ENCODE data around the gene SPON1. TPM values are rescaled to one million over a fixed set of nuclear protein-coding genes. Genes with fewer than 3 reads are reported as not detected.
A peak's percentile ranks its signal among the peaks of the same experiment; 100 is the strongest.
"Not testable (repeated sequence)": the region's sequence is repeated elsewhere in the genome, so short reads cannot be mapped to it uniquely, and the experiment has no call there.

The SPON1 gene
- total RNA-seq, 1 donor from 2014 or later = 0.47 TPM

DNA sequence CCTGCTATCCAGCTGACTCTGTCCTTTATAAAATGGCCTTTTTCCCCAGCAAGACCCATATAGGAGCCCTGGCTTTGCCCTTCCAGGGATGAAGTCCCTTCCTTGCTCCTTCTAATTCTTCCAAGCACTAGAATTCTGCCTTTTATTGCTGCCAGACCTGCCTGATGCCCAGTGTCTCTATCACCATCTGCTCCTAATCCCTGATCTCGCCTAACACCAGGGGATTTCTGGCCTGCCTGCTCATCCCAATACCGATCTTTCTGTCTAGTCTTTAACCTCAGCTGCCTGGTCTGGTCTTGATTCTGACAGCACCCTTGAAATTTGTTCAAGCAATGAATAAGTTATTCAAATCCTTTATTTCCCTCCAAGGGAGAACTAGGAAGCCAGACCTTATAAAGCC is 150.2 kb downstream of the SPON1 start:
- no peak for DNase-seq (ENCODE audit: extremely low read depth, low read depth, low spot score)

DNA sequence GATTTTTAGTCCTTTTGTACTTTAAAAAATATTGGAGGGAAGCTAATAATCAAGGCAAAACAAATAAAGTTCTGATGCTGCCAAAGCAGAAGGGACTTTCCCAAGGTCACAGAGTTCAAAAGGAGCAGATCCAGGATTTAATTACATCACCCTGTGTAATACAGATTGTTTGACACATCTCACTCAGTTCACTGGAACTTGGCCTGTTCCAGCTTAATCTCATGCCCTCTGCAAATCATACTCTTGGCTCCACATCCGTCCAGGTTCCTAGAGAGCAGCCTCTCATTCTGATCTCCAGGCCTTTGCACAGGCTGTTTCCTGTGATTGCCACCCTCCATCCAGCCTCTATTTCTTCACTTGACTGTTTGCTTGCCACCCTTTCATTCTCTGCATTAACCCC is 151.7 kb downstream of the SPON1 start:
- no peak for DNase-seq (ENCODE audit: extremely low read depth, low read depth, low spot score)

DNA sequence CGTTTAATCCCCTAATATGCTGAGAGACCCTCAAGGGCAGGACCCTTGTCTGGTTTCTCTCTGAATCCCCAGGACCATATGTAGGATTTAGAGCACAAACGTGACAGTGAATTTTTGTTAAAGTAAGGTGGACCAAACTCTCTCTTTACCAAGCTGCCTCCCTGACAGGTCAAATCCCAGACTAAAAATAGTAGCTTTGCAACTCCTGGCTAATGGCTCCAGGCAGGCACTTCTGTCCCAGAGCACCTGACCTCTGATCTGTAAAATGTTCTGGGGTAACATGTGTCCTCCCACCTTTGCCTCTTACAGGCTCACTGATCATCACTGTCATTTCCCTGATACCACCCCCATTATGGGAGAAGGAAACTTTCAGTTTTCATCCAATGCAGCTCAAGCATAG is 152.3 kb downstream of the SPON1 start:
- DNase-seq (ENCODE audit: extremely low read depth, low read depth, low spot score) = no peak

DNA sequence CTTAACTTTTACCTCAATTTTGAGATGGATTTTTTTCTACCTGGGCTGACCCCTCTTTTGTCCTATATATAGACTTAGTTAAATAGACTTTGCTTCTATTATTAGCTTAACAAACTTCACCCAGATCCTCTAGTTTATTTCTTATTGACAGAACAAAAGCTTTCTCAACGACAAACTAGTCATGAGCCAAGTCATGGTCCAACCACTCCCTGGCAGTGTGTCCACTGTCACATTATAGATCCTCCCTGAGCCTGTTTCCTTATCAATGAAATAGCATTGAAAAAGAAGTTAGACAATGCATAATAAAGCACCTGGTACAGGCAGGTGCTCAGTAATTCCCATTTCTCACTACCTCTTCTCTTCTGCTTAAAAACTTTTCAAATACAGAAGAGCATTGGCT is 155.1 kb downstream of the SPON1 start:
- DNase-seq (ENCODE audit: extremely low read depth, low read depth, low spot score) = no peak

DNA sequence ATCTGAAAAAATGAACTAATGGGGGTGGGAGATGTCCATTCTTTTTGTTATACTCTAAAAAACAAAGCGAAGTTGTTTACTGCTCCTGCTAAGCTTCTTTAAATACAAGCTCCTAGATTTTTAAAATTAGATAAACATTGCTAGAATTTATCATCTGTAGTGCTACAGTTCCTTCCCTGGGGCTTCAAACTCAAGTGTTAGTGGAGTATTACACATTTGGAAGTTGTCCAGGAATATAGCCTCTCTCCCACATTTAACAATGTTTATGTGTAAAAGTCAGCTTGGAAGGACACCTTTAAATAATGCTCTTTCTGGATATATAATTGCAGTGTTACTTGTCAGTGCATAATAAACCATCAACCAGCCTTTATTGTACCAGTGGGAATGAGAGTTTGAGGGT is 155.5 kb downstream of the SPON1 start:
- DNase-seq (ENCODE audit: extremely low read depth, low read depth, low spot score) = no peak

DNA sequence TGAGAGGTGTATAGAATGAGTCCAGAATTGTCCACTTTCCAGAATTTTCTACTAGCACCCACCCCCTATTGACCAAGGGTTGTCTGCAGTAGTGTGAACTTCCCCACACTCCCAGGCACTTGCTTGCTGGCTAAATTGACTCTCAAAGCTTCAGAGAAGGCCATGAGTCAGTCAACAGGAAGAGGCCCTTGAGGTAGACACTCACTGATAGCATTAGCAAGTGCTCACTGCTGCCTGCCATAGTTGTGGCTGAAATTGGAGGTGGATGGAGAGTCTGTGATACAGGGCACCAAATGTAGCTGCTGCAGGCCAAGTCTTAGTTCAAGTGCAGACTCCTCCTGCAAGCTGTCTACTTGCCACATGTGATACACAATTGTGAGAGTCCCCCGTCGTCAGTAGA is 156.8 kb downstream of the SPON1 start:
- no peak for DNase-seq (ENCODE audit: extremely low read depth, low read depth, low spot score)

DNA sequence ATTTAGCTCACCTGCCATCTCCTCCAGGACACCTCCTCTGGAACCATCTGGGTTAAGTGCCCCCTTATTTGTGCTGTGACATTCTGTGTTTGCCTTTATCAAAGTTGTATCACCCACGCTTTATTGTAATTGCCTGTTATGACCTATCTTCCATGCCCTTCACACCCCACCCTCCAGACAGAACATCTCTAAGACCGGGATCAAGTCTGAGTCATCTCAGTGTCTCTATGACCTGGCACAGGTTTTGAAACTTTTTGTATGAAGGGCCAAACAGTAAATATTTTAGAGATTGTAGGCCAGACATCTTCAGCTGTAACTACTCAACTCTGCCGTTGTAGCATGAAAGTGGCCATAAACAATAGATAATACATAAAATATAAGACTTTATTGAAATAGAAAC is 161.8 kb downstream of the SPON1 start:
- no peak for DNase-seq (ENCODE audit: extremely low read depth, low read depth, low spot score)

DNA sequence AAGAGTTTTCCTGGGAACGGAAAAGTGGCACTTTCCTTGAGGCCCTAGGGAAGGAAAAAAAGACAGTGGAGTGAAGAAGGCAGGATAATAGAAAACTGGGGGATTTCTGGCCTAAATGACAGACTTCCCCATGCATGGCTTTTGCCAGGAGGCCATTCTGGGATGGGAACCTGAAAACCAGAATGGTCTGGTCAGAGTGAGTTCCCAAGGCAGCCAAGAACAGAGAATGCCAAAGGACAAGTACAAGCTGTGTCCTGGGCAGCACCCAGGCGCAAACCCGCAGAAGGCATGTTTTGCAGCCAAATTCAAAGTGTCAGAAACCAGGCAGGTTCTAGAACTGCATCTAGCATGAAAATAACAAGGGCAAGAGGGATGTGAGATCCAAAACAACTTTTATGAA is 162.4 kb downstream of the SPON1 start:
- no peak for DNase-seq (ENCODE audit: extremely low read depth, low read depth, low spot score)

DNA sequence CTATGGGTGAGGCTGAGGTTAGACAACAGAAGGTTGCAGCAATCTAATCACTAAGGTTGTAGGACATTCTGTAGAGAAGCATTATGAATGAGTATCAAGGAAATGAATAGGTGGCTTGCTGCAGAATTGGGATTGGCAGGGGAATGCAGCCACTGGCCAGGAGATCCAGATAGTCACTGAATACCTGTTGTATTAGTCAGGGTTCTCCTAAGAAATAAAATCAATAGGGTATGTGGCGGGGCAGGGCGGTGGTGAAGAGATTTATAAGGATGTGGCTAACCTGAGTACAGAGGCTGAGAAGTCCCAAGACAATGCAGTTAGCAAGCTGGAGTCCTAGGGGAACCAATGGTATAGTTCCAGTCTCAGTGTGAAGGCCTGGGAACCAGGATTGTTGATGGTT is 163.0 kb downstream of the SPON1 start:
- DNase-seq (ENCODE audit: extremely low read depth, low read depth, low spot score) = no peak

DNA sequence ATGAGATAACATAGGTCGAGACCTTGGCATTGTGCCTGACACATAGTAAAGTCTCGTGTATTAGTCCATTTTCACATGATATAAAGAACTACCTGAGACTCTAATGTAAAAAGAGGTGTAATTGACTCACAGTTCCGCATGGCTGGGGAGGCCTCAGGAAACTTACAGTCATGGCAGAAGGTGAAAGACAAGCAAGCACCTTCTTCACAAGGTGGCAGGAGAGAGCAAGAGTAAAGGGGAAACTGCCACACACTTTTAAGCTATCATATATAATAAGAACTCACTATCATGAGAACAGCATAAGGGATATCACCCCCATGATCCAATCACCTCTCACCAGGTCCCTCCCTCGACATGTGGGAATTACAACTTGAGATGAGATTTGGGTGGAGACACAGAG is 165.2 kb downstream of the SPON1 start:
- no peak for DNase-seq (ENCODE audit: extremely low read depth, low read depth, low spot score)

DNA sequence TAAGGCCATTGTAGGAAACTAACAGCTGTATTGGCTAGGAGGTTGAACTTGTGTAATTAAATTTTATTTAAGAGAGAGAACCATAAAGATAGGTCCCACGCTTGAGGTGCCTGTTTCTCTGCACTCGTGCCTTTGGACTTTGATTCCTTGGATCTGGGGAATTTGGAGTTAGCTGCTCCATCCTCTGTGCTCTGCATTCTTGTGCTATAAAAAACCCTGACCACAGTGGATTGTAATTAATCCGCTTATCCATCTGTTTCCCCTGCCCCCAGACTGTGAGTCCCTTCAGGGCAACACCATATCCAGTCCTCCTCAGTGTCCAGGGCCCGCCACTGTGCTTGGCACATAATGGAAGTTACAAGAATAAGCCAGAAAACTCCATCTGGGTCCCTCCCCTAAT is 169.8 kb downstream of the SPON1 start:
- no peak for DNase-seq (ENCODE audit: extremely low read depth, low read depth, low spot score)

DNA sequence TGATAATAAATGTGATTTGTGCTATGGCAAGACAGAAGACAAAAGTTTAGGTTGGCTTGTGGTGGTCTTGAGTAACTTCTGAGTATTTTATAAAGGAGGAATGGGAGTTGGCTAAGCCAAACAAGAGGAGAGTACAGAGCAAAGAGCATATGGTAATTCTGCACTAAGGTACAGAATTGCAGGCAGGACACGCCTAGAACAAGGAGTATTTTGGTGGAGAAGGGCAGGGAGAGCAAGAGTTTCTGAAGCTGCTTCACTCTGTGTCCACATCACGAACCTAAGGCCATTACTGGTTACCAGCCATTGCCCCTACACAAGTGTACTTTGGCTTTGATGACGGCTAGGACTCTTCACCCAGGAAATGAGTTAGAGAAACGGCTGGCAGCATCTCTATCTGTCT is 170.9 kb downstream of the SPON1 start:
- no peak for DNase-seq (ENCODE audit: extremely low read depth, low read depth, low spot score)

DNA sequence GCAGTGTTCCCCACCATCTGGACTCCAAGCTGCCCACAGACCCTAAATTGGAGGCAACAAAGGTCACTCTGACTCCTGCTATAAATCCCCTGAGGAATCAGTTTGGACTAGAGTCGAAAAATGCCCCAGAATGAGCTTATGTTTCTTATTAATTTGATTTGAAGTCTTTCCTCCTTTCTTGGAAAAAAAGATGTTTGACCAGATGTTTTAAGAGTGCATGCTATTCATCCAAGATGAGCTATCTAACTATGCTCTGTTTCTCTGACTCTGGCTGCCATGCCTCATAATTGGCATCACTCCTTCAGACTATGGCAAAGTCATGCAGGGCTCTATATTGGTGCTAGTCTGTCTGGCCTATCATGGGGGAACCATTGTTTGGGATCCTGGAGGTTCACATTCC is 174.0 kb downstream of the SPON1 start:
- DNase-seq (ENCODE audit: extremely low read depth, low read depth, low spot score) = no peak

DNA sequence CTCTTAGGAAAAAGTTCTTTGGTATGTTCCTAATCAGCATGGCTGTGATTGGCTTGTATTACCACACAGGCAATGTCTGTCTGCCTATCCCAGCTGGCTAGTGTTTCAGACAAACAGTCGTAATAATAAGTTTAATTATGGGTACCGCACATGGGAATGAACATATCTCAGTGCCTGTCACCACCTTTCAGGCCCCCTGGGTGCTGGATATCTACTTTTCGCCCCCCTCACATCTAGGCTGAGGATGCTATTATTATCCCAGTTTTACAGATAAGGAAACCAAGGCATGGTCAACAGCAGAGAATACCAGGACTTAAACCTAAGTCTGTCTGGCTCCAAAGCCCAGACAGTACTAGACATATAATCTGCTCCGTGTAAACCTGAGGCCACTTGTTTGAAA is 174.8 kb downstream of the SPON1 start:
- DNase-seq (ENCODE audit: extremely low read depth, low read depth, low spot score) = no peak

DNA sequence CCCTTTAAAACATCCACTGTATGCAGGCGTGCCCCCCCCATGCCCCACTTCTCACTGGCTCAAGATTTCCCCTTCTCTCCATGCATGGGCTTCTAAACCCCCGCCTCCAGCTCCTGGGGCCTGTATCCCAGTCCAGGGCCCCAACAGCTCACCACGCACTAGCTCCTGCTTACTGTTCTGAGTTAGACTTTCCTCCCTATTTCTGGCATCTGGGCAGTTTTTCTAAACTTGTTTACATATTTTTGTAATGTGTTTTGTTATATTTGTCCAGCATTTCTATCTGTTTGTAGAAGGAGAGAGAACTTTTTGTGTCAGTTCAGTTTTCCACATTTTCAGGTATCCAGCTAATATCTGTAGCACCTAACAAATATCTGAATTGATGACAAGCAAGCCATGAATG is 178.5 kb downstream of the SPON1 start:
- no peak for DNase-seq (ENCODE audit: extremely low read depth, low read depth, low spot score)

DNA sequence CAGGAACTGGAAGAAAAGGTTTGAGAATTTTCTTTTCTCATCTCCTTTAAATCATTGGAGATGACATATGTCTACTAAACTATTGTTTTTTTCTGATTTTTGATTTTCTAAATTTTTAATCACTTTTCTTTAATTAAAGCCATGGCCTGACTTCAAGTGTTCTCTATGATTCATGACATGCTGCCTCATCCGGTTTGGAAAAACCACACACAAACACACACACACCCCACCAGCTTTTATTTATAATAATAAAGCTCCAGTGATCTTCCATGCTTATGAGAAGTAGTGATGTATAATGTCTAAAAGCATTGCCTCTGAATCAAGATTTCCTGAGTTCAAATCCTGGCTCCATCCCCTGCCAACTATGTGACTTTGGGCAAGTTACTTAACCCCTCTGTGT is 179.2 kb downstream of the SPON1 start:
- no peak for DNase-seq (ENCODE audit: extremely low read depth, low read depth, low spot score)

DNA sequence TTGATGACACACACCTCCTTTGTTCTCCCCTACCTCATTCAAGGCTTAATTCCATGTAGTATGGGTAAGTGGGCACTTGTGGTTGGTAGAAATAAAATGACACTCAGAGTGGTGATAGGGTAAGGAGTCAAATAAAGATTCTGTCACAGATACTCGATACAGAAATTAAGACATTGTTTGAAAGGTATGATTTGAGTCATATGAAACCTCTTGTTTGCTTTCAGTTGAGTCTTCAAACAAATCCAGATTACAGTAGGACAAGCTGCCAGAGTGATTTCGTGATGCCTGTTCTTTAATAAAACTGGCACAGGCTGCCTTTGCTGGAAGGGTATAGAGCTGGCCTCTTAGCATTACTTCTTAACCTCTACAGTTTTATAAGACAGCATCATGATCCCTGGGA is 182.4 kb downstream of the SPON1 start:
- no peak for DNase-seq (ENCODE audit: extremely low read depth, low read depth, low spot score)

DNA sequence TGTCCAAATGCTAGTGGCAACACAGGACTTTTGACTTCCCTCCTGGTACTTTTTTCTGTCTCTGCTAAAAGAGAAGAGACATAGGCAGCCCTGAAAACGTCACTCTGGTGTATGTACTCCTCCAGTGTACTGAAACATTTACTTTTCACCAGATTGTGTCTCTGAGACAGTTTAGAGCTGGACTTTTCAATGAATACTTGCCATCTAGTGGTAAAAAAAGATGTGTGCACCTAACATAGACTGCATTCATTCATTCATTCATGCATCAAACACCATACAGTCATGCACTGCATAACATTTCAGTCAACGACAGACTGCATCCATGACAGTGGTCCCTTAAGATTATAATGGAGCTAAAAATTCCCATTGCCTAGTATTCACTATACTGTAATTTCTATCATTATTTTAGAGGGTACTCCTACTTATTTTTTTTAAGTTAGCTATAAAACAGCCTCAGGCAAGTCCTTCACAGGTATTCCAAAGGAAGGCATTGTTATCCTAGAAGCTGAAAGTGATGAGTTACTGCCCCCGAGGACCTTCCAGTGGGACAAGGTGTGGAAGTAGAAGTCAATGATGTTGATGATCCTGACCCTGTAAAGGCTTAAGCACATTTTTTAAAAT is 186.2 kb downstream of the SPON1 start:
- DNase-seq (ENCODE audit: extremely low read depth, low read depth, low spot score) = peak; percentile 3

DNA sequence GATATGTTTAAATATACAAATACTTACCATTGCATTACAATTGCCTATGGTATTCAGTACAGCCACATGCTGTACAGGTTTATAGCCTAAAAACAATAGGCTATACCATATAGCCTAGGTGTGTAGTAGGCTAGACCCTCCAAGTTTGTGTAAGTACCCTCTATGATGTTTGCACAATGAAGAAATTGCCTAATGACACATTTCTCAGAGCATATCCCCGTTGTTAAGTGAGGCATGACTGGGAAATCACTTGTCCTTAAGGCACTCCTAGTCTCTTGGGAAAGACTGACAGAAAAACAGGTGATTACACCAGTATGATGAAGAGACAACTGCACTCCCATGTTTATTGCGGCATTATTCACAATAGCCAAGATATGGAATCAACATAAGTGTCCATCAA is 187.2 kb downstream of the SPON1 start:
- no peak for DNase-seq (ENCODE audit: extremely low read depth, low read depth, low spot score)

DNA sequence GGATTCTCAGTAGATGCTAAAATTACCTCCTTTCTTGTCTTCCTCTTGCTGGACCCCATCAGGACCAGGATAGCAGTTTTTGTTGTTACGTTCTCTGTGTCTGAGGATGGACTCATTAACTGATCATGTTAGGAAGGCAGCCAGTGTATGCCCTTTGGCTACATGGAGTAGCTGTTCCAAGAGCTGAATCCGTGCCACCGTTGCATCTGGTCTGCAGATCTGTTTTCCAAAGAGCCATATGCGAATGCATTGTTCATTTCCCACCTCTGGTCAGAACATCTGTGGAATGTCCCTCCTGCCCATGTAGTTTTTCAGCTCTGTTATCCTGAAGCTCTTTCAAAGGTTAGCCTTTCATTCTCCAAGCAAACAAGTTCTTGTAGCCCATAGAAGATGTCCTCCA is 188.4 kb downstream of the SPON1 start:
- no peak for DNase-seq (ENCODE audit: extremely low read depth, low read depth, low spot score)

DNA sequence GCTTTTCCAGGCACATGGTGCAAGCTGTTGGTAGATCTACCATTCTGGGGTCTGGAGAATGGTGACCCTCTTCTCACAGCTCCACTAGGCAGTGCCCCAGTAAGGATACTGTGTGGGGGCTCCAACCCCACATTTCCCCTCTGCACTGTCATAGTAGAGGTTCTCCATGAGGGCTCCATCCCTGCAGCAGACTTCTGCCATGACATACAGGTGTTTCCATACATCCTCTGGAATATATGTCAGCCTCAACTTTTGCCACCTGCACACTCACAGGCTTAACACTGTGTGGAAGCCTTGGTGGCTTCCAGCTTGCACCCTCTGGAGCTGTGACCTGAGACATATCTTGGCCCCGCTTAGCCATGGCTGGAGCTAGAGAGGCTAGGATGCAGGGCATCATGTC is 191.6 kb downstream of the SPON1 start:
- not testable (repeated sequence) for DNase-seq (ENCODE audit: extremely low read depth, low read depth, low spot score)

DNA sequence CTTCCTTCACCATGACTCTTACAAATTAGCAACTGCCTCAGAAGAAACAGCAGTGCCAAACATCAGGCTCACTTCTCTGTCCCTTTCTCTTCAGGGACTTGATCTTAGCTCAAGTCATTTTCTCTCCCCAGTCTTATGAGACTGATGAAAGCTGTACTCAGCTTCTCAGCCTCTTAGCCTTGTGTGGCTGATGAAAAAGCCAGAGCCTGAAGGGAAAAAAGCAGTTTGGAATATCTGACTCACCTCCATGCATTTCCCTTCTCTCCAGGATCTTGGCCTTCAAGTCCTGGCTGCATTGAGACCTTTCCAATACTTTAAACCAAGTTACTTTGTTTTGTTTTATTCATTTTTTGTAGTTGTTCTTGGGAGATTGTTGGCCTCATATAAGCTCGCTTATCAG is 195.9 kb downstream of the SPON1 start:
- no peak for DNase-seq (ENCODE audit: extremely low read depth, low read depth, low spot score)

DNA sequence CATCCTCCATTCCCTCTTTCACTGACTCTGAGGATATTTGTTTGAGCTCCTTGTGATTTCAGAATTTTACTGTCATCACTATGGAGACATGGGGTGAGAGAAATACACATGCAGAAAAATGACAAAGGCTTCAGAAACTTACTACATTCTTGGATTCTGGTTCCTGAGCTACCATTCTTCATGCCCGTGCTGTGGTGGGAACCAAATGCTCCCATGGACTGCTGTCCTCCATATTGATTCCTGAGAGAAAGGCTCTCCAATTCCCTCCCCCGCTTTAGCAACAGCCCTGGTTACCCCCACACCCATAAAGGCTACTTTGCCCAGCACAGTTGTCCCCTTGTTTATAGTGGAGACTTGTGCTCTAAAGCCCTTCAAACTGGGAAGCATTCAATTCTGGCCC is 201.1 kb downstream of the SPON1 start:
- DNase-seq (ENCODE audit: extremely low read depth, low read depth, low spot score) = no peak

DNA sequence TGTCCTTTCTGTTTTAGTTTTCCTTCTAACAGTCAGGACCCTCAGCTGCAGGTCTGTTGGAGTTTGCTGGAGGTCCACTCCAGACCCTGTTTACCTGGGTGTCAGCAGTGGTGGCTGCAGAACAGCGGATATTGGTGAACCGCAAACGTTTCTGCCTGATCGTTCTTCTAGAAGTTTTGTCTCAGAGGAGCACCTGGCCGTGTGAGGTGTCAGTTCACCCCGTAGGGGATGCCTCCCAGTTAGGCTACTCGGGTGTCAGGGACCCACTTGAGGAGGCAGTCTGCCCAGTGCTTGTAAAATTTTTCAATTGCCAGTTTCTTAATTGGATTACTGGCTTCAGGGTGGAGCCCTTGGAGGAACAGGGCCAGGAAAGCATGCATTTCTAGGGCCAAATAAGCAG is 211.2 kb downstream of the SPON1 start:
- not testable (repeated sequence) for DNase-seq (ENCODE audit: extremely low read depth, low read depth, low spot score)
